ENCODE data around the gene ITSN2.

GRCh38 chr2:24207359-24207758 lies 153.0 kb downstream of the ITSN2 start:
- TF ChIP-seq CTCF (IDR thresholded peaks at IDR 0.05; ENCODE audit: insufficient read depth, low read depth, low read length) = no peak
- no peak for TF ChIP-seq EZH2 (IDR thresholded peaks at IDR 0.05; ENCODE audit: insufficient read depth, low read length)
